HG03378 (cell line): ENCODE measurements around the gene CTNNA3.

Experiments
- ATAC-seq: cut with Tn5 transposase; IDR thresholded peaks from one replicate; pipeline ENCODE4 v1.9.1; 2021; ENCODE audit warnings: mild to moderate bottlenecking, moderate library complexity; ENCODE audit not compliant: unreplicated experiment

Gene CTNNA3

DNA sequence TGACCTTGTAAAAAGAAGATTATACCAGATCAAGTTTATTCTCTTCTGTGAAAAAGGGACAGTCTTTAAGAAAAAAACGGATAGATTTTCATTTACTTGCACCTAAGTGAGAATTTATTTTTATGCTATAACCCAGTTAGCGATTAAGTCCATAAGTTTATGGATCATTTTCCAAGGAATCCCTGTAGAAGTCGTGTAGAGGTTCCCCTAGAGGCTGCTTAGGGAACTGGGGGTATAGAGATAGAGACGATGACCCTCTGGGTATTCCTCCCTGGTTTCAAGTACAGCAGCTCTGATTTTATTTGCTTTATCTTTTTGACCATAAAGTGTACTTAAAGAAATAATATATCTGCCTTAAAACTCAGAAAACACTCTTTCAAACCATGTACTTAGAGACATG, 1418.5 kb downstream of the CTNNA3 start:
- ATAC-seq: no peak

DNA sequence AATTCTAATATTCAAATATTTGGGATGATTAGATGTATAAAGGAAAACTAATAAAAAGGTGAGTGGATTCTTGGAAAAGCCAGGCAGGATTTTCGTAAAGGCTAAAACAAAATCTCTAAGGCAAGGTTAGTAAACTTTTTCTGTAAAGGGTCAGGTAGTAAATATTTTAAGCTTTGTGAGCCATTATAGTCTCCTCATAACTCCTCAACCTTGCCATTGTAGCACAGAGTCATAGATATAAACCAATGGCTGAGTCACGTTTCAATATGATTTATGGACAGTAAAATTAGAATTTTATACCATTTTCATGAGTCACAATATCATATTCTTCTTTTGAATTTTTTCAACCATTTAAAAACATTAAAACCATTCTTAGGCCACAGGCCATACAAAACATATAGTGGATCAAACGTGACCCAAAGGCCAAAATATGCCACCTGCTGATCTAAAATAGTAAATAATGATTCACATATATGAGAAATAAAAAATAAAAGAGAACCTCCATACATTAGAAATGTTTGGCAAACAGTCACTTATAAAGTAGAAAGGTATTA, 1422.0 kb downstream of the CTNNA3 start:
- no peak for ATAC-seq

DNA sequence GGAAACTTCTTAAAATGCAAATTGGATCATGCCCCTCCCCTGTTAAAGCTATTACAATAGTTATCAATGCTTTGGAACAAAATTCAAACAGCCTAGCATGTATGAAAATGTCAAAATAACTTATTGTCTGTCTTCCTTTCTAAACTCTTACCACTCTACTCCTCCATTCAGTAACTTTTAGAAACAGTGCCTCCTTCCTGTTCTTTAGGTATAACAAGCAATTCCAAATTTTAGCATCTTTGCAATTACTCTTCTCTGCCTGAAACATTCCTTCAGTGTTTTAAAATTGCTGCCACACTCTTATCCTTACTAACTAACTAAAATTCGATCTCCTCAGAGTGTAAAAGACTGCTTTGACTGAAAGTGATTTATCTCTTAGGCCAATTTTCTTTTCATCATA, 1430.6 kb downstream of the CTNNA3 start:
- no peak for ATAC-seq

GRCh38 chr10:66259836-66260235, 1436.2 kb downstream of the CTNNA3 start:
- no peak for ATAC-seq

DNA sequence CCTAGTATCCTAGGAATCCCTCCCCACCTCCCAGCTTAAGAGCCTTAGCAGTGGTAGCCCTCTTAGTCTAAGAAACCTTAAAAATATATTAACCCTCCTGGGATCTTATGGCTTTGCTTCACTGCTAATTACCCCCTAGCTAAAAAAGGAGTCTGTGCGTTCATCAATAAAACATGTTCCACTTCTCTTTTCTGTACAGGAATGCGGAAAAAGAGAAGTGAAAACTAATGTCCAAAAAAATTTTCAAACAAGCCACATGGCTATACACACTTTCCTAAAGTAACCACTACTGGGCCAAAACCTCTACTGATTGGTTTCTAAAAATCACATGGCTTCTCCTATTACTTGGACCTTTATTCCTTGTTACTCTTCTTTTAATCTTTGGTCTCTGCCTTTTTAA, 1437.3 kb downstream of the CTNNA3 start:
- ATAC-seq: no peak

GRCh38 chr10:66257801-66258200, 1438.2 kb downstream of the CTNNA3 start:
- no peak for ATAC-seq

GRCh38 chr10:66252986-66253385, 1443.0 kb downstream of the CTNNA3 start:
- ATAC-seq: no peak

DNA sequence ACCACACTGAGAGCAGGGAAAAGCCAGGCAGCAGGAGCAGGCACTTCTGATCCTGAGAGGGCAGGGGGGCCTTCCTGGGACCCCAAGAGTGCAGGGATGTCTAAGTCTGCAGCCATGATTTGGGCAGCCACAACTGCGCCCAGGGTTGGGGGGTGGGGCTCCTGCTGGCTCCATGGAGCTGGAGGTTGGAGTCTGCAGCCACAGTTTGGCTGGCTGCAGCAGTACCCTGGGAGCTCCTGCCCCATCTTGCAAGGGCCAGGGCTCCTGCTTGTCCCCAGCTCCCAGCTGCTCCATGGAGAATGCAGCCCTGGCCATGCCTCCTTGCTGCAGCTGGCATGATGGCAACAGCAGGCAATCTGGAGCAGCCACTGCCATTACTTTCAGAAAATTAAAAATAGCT, 1449.8 kb downstream of the CTNNA3 start:
- ATAC-seq: no peak

DNA sequence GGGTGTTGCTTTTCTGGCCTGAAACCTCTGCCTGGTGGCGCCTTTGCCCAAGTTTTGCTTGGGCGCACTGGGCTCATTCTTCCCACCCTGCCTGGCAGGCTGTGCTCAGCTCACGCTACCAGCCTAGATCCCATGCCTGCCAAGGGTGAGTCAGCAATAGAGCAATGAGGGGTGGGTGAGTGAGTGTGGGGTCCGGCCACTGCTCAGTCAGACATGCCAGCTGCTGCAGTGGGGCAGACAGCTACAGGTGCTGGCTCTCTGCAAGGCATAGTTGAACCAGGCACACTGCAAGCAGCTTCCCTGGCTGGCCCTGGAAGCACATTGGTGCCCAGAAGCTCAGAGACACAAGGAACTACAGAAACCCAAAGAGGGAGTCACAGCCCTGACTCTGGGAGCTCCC, 1451.0 kb downstream of the CTNNA3 start:
- no peak for ATAC-seq

DNA sequence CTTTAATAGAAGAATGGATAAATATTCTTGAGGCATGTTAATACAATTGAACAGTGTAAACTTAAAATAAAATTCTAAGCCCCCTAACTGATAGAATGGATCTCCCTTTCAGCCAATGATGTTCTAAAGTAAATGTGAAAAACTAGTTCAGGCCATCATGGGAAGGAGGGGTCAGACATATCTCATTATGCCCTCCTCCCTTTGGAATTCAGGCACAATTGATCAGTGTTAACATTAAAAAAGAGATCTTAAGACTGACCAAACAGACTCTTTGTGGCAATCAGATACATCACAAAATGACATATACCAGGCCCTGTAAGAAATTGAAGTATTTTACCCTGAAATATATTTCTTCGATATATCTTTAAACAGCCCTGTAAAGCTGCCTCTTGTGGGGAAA, 1453.1 kb downstream of the CTNNA3 start:
- no peak for ATAC-seq

DNA sequence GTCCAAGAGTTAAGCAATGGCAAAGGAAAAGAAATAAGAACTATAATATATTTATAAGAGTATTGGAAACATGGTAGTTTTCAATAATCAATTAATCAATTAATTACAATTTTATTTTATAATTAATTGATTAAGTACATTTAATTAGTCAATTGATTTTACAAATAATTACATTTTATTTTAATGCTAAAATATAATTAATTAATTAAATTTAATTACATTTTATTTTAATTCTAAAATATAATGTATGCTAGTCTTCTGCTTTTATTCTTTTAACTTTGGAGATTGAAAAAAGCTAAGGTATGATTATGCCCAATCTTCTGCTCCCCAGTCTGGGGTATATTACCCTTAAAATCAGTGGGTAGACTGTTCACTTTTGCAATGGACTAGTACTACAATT, 1456.9 kb downstream of the CTNNA3 start:
- ATAC-seq: no peak

- no peak for ATAC-seq
Observed at GRCh38 chr10:66238343-66238742, 1457.7 kb downstream of the CTNNA3 start.

DNA sequence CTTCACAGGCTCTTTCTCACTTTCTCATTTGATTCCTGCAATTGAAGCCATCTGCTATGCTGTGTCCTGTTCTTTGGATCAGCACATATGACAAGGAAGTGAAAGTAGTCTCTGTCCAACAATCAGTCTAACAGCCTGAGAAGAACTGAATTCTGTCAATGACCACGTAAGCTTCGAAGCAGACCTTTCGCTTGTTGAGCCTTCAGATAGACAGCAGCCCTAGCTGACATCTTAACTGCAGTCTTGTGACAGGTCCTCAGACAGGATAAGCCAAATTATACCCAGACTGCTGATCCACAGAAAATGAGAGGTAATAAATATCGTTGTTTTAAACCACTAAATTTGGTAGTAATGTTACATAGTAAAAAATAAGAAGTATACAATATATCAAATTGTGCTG, 1461.1 kb downstream of the CTNNA3 start:
- ATAC-seq: no peak

DNA sequence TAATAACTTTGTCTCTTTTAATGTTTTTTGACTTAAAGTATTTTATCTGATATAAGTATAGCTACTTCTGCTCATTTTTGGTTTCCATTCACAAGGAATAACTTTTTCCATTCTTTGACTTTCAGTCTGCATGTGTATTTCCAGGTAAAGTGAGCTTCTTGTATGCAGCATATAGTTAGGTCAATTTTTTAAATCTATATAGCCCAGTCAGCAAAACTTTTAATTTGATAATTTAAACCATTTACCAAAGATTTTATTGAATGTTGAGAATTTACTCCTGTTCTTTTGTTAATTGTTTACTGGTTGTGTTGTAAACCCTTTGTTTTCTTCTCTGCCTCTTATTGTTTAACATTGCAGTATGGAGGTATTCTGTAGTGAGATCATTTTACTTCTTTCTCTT, 1467.1 kb downstream of the CTNNA3 start:
- ATAC-seq: no peak

- no peak for ATAC-seq
Observed at GRCh38 chr10:66223656-66224055, 1472.3 kb downstream of the CTNNA3 start.

DNA sequence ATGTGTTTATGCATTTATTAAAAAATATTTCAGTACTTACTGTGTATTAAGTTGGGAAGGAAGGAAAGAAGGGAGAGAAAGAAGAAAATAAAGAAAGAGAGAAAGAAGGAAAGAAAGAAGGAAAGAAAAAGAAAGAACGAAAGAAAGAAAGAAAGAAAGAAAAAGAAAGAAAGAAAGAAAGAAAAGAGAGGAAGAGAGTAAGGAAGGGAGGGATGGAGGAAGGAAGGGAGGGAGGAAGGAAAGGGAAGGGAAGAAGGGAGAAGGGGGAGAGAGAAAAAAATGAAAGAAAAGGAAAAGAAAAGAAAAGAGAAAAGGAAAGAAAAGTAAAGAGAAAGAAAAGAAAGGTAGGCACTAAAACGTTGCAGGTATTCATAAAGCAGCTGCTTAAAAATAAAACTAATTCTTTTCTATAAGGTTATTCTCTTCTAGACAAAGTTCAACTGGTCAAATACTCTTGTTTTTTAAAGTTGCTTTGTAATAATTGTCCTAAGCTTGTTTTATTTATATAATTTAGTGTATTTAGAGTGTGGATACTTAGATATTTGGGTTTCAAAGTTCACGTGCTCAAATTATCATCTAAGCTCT, 1473.4 kb downstream of the CTNNA3 start:
- ATAC-seq: no peak

DNA sequence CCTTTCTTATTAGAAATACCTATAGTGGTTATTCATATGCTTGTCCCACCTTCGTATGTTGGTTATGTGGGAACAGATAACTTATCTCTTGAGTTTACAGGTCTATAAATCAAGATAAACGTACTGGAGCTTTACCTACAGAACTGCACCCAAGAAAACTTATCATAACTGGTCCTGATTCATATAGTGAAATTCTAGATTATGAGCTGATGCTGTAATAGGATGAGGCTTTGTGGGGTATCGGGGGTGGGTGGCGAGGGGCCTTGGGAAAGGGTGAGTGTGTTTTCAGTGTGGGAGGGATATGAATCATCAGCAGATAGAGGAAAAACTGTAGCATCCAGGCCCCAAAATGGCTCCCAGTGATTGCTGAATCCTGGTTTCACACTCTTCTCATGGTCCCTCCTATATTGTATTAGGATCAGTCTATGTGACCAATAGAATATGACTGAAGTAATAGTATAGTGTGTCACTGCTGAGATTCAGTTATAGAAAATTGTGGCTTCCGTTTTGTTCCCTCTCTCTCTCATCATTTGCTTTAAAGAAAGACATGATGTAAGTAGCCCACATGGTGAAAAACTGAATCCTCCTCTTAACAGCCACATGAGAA, 1476.9 kb downstream of the CTNNA3 start:
- ATAC-seq: no peak

DNA sequence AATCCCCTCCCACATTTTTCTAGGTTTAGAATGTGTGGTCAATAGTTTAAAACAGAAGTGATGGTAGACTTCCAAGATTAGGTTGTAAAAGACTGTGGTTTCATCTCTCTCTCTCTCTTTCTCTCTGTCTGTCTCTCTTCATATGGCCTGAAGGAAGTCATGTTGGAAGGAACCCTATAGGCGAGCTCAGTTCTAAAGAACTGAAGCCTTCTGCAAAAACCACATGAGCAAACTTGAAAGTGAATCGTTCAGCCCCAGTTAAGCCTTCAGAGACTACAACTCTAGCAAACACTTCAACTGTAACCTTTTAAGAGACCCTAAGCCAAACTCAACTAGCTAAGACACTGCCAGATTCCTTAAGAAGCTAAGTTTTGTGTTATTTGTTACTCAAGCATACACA, 1477.7 kb downstream of the CTNNA3 start:
- ATAC-seq: no peak

GRCh38 chr10:66215920-66216319, 1480.1 kb downstream of the CTNNA3 start:
- ATAC-seq: no peak

DNA sequence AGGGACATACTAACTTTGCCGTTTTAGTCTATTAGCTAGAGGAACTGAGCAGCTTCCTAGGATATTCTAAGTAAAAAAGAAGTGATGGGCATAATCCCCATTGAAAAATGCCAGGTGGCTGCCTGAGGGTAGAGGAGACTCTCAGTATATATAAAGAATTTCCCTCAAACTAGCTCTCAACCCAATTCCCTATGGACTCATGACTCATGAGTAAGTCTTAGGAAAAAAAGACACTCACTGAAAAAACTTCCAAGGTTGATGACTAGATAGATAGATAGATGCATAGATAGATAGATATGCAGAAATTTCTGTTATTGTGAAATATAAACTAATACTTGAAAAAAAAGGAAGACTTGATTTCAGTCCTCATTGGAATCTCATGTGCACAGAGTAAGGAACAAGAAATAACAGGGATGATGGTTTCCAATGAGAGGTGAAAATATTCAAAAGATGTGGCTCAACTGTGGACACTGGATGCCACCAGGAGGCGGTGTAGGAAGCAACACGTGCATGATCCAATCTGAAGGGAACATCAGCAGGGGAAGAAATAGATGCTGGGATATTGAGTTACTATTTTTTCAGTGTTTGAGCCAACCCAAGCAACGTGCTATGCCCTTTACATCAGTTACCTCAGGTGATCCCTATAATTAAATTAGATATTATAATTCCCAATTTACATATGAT, 1481.1 kb downstream of the CTNNA3 start:
- ATAC-seq: no peak

DNA sequence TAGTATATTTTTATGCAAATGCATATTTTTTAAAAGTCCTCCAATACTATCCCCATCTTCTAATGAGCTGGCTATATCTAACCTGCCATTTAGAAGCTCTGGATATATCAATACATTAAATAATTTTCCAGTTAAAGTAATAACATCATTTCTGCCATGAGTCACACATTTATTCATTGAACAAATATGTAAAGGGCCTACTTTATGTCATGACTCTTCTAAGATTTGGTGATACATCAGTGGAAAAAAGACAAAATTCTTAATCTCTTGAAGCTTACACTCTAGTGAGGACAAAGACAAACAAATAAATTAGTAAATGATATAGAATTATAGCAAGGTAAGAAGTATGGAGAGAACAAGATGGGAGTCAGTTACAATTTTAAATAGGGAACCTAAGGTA, 1487.0 kb downstream of the CTNNA3 start:
- no peak for ATAC-seq

- no peak for ATAC-seq
Observed at GRCh38 chr10:66204838-66205237, 1491.2 kb downstream of the CTNNA3 start.
